Measurements from ENCODE around the gene FOXP4. TPM values are rescaled to one million over a fixed set of nuclear protein-coding genes. Genes with fewer than 3 reads are reported as not detected.

FOXP4 gene
- total RNA-seq, 1 donor from 2014 or later, result 19.5 TPM

DNA sequence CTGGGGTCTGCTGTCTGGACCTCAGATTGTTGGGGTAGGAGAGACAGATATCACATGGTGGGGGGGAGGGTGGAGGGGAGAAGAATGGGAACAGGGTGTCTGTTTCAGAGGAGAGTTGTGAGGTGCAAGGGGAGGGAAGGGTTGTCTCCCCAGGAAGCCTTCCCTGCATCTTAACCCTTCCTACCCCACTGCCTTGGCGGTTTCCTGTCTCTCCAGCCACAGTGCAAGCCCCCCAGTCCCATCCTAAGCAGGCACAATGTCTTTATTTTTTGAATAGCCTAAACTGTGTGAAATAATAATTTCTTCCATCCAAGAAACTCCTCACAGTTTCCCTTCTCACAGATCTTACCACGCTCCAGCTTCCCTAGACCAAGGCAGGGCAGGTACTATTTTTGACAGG lies 3.5 kb downstream of the FOXP4 start:
- Histone ChIP-seq H3K4me1 (peaks cover 11 to 19% of the 10 kb centered on the region in 2 donors), H3K27ac (no peak overlapping the region)
- intact Hi-C loops (cut with DNase I), result no loop called here

DNA sequence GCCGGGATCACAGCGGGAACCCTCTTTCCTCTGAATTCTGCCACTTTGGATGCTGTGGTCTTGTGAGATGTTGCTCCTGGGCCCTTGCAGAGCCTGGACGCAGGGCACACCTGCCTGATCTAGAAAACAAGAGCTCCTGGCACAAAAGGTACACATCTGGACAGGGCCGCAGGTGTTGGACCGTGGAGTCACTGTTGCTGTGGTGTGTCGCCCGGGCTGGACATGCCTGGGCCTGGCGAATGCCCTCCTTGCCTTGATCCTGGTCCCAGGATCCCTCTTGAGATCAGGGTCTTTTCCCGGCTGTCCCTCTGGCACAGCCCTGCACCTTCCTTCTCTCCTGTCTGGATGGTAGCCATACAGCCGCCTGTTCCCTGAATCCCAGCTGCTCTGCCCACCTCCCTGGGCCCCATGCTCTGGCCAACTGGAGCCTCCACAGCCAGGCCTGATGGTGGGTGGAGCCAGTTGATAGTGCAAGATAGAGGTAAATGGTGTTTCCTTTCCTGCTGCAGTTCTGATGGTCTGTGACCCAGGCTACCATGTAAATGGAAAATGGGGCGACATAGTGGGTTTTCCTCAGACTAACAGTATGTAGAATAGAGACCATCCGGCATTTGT lies 5.0 kb downstream of the FOXP4 start:
- Histone ChIP-seq H3K4me1 (peaks cover 11% of the 10 kb centered on the region in 2 donors), H3K27me3 (no peaks in the 10 kb centered on the region), H3K4me3 (no peak overlapping the region), H3K27ac (no peak overlapping the region), H3K36me3 (peaks cover 13 to 14% of the 10 kb centered on the region in 2 donors), H3K9me3 (no peaks in the 10 kb centered on the region)
- no peak for TF ChIP-seq CTCF (IDR thresholded peaks at IDR 0.05)
- intact Hi-C loops (cut with DNase I), result no loop called here
- no peak for DNase-seq (ENCODE audit: low spot score in 2 of 2)

More for the DNA sequence above, 3.5 kb downstream of the FOXP4 start:
- Histone ChIP-seq H3K27me3 (no peaks in the 10 kb centered on the region), H3K36me3 (peaks cover 13 to 14% of the 10 kb centered on the region in 2 donors), H3K4me3 (no peak overlapping the region), H3K9me3 (no peaks in the 10 kb centered on the region)
- DNase-seq (ENCODE audit: low spot score in 2 of 2), result no peak
- no peak for TF ChIP-seq CTCF (IDR thresholded peaks at IDR 0.05)

DNA sequence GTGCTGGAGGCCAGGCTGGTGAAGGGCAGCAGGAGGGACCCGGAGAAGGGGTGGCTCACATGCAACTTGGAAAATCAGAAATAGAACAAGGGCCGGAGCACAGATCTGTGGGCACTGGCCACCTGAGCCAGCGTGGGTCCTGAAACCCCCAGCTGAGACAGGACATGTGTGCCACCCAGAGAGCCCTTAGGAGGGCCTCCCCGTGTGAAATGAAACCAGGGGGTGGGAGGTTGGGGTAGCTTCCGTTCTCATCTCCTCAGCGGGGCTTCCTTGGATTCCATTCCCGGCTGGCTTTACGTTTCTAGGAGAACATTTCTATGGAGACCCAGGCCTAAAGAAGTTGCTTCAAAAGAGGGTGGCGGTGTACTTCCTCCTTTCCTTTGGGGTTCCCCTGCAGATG lies 5.7 kb downstream of the FOXP4 start:
- Histone ChIP-seq H3K27ac (no peak overlapping the region), H3K36me3 (peaks cover 13 to 14% of the 10 kb centered on the region in 2 donors), H3K27me3 (no peaks in the 10 kb centered on the region), H3K4me3 (no peak overlapping the region), H3K9me3 (no peaks in the 10 kb centered on the region), H3K4me1 (peaks cover 11% of the 10 kb centered on the region in 2 donors)
- DNase-seq (ENCODE audit: low spot score in 2 of 2), result no peak
- no peak for TF ChIP-seq CTCF (IDR thresholded peaks at IDR 0.05)
- intact Hi-C loops (cut with DNase I), result no loop called here

GRCh38 chr6:41552723-41553122 lies 6.5 kb downstream of the FOXP4 start:
- H3K27me3 ChIP-seq, result no peaks in the 10 kb centered on the region
- intact Hi-C loops (cut with DNase I), result no loop called here
- DNase-seq (ENCODE audit: low spot score in 2 of 2), result no peak
- peaks cover 11% of the 10 kb centered on the region in 2 donors for H3K4me1 ChIP-seq
- no peak overlapping the region for H3K4me3 ChIP-seq
- no peak overlapping the region for H3K27ac ChIP-seq
- no peak for TF ChIP-seq CTCF (IDR thresholded peaks at IDR 0.05)
- no peaks in the 10 kb centered on the region for H3K9me3 ChIP-seq
- peaks cover 13 to 14% of the 10 kb centered on the region in 2 donors for H3K36me3 ChIP-seq

- H3K27me3 ChIP-seq, result no peaks in the 10 kb centered on the region
- no peak for TF ChIP-seq CTCF (IDR thresholded peaks at IDR 0.05)
- no peaks in the 10 kb centered on the region for H3K9me3 ChIP-seq
- H3K4me1 ChIP-seq, result peaks cover 4 to 14% of the 10 kb centered on the region in 2 donors
- H3K4me3 ChIP-seq, result no peak overlapping the region
- no peak overlapping the region for H3K27ac ChIP-seq
- intact Hi-C loops (cut with DNase I), result no loop called here
- no peak for DNase-seq (ENCODE audit: low spot score in 2 of 2)
- peaks cover 13 to 14% of the 10 kb centered on the region in 2 donors for H3K36me3 ChIP-seq
Measured at GRCh38 chr6:41553405-41553999, 7.3 kb downstream of the FOXP4 start.

Data from ascending aorta (tissue), 2 donors.